HEK293 (cell line): ENCODE results near the gene TCERG1L.

Source experiments
- CTCF ChIA-PET: fragments of 350-600 bp; formaldehyde crosslinking; extraction: SDS; loops from one replicate; lab custom pipeline; 2021; ENCODE audit warnings: antibody characterized with exemption; lab: Yijun Ruan, JAX
- POLR2A ChIA-PET: fragments of 300-600 bp; formaldehyde crosslinking; extraction: SDS; loops from one replicate; lab custom pipeline; 2020; ENCODE audit warnings: antibody characterized with exemption, inconsistent platforms; lab: Yijun Ruan, JAX
- H3K27ac ChIP-seq: fragments of 200-500 bp; sonication (Bioruptor generic); 2 replicates; pipeline ENCODE4 v1.5.1; 2014; ENCODE audit warnings: low read depth, low read length, control low read depth, inconsistent platforms; ENCODE audit errors: extremely low read depth
- H3K36me3 ChIP-seq, 2 experiments: fragments of 200-500 bp in 1 of 2; sonication (Bioruptor generic) in 1 of 2; 1 replicate in 1 of 2; 2 replicates in 1 of 2; pipeline ENCODE4 v1.5.1; 2014 to 2017; ENCODE audit warnings: inconsistent platforms in 2 of 2, low read length in 2 of 2; ENCODE audit not compliant: control insufficient read depth in 2 of 2, insufficient read depth in 1 of 2
- H3K4me1 ChIP-seq: fragments of 200-500 bp; sonication (Bioruptor generic); 2 replicates; pipeline ENCODE4 v1.5.1; 2014; ENCODE audit warnings: mild to moderate bottlenecking, low read length, inconsistent platforms; ENCODE audit not compliant: control insufficient read depth, insufficient read depth
- H3K4me3 ChIP-seq: 2 replicates; pipeline ENCODE4 v1.5.1; 2011; ENCODE audit warnings: low read depth, mild to moderate bottlenecking, control low read depth, low read length, moderate library complexity
- H3K9me3 ChIP-seq: fragments of 200-500 bp; sonication (Bioruptor generic); 2 replicates; pipeline ENCODE4 v1.5.1; 2014; ENCODE audit warnings: low read depth, low read length, inconsistent platforms; ENCODE audit not compliant: control insufficient read depth, insufficient read depth
- GLI4 ChIP-seq: fragments of 450-650 bp; formaldehyde crosslinking; IDR thresholded peaks from 2 replicates; pipeline ENCODE4 v1.5.1; 2016; ENCODE audit warnings: missing biosample characterization, missing genetic modification characterization
- KLF16 ChIP-seq: fragments of 450-650 bp; formaldehyde crosslinking; IDR thresholded peaks from 2 replicates; pipeline ENCODE4 v1.5.1; 2017; ENCODE audit warnings: missing biosample characterization, missing genetic modification characterization
- SETDB1 ChIP-seq: IDR thresholded peaks from one replicate; pipeline ENCODE4 v1.6.1; 2017; ENCODE audit warnings: mild to moderate bottlenecking, low read length, moderate library complexity, mixed read lengths; ENCODE audit not compliant: insufficient read length
- SP2 ChIP-seq: fragments of 450-650 bp; formaldehyde crosslinking; IDR thresholded peaks from 2 replicates; pipeline ENCODE4 v1.5.1; 2016; ENCODE audit warnings: missing biosample characterization, missing genetic modification characterization
- TRIM28 ChIP-seq: IDR thresholded peaks from 2 replicates; pipeline ENCODE4 v1.6.1; 2011; ENCODE audit warnings: low read length, control low read depth, borderline replicate concordance
- YY1 ChIP-seq: fragments of 450-650 bp; formaldehyde crosslinking; IDR thresholded peaks from 2 replicates; pipeline ENCODE4 v1.5.1; 2018; ENCODE audit warnings: missing biosample characterization, missing genetic modification characterization
- ZBTB21 ChIP-seq: fragments of 450-650 bp; formaldehyde crosslinking; IDR thresholded peaks from 2 replicates; pipeline ENCODE4 v1.5.1; 2017; ENCODE audit warnings: missing biosample characterization, missing genetic modification characterization
- ZBTB7A ChIP-seq: fragments of 450-650 bp; formaldehyde crosslinking; IDR thresholded peaks from 2 replicates; pipeline ENCODE4 v1.5.1; 2016; ENCODE audit warnings: low read depth, missing biosample characterization, missing genetic modification characterization
- ZEB2 ChIP-seq: fragments of 450-650 bp; formaldehyde crosslinking; IDR thresholded peaks from 2 replicates; pipeline ENCODE4 v1.5.1; 2016; ENCODE audit warnings: missing biosample characterization, missing genetic modification characterization
- ZFP69B ChIP-seq: fragments of 450-650 bp; formaldehyde crosslinking; IDR thresholded peaks from 2 replicates; pipeline ENCODE4 v1.5.1; 2016; ENCODE audit warnings: missing biosample characterization, missing genetic modification characterization
- ZNF112 ChIP-seq: fragments of 450-650 bp; formaldehyde crosslinking; IDR thresholded peaks from 2 replicates; pipeline ENCODE4 v1.5.0; 2017; ENCODE audit warnings: missing biosample characterization, missing genetic modification characterization
- ZNF146 ChIP-seq: fragments of 450-650 bp; formaldehyde crosslinking; IDR thresholded peaks from 2 replicates; pipeline ENCODE4 v1.5.1; 2016; ENCODE audit warnings: missing biosample characterization, missing genetic modification characterization
- ZNF302 ChIP-seq: fragments of 450-650 bp; formaldehyde crosslinking; IDR thresholded peaks from 2 replicates; pipeline ENCODE4 v1.5.1; 2016; ENCODE audit warnings: missing biosample characterization, missing genetic modification characterization, low read depth
- ZNF610 ChIP-seq: fragments of 450-650 bp; formaldehyde crosslinking; IDR thresholded peaks from 2 replicates; pipeline ENCODE4 v1.5.1; 2016; ENCODE audit warnings: missing biosample characterization, missing genetic modification characterization, borderline replicate concordance
- ZNF626 ChIP-seq: fragments of 450-650 bp; sonication (Bioruptor Pico); formaldehyde crosslinking; IDR thresholded peaks from 2 replicates; pipeline ENCODE4 v1.5.1; 2018; ENCODE audit warnings: missing biosample characterization, missing genetic modification characterization, inconsistent platforms
- ZNF658 ChIP-seq: fragments of 450-650 bp; formaldehyde crosslinking; IDR thresholded peaks from 2 replicates; pipeline ENCODE4; 2016; ENCODE audit warnings: missing biosample characterization, missing genetic modification characterization
- ZNF776 ChIP-seq: fragments of 450-650 bp; formaldehyde crosslinking; IDR thresholded peaks from 2 replicates; pipeline ENCODE4 v1.5.0; 2017; ENCODE audit warnings: missing biosample characterization, missing genetic modification characterization, borderline replicate concordance
- ZNF791 ChIP-seq: fragments of 450-650 bp; formaldehyde crosslinking; IDR thresholded peaks from 2 replicates; pipeline ENCODE4 v1.5.1; 2016; ENCODE audit warnings: missing biosample characterization, missing genetic modification characterization
- ZSCAN30 ChIP-seq: fragments of 450-650 bp; IDR thresholded peaks from 2 replicates; pipeline ENCODE4 v1.5.1; 2018; ENCODE audit warnings: missing biosample characterization, mild to moderate bottlenecking, missing genetic modification characterization, moderate library complexity
- TF ChIP-seq, protein P1 (sequence below): fragments of 450-650 bp; formaldehyde crosslinking; IDR thresholded peaks from 2 replicates; pipeline ENCODE4 v1.5.1; 2016; ENCODE audit warnings: missing biosample characterization, missing genetic modification characterization, borderline replicate concordance
- TF ChIP-seq, protein P2 (sequence below): fragments of 450-650 bp; formaldehyde crosslinking; IDR thresholded peaks from 2 replicates; pipeline ENCODE4 v1.5.1; 2016; ENCODE audit warnings: missing biosample characterization, missing genetic modification characterization
- TF ChIP-seq, protein P3 (sequence below): fragments of 450-650 bp; formaldehyde crosslinking; optimal IDR thresholded peaks from 2 replicates; pipeline ENCODE3; 2016; ENCODE audit warnings: missing biosample characterization, mild to moderate bottlenecking, missing genetic modification characterization
- TF ChIP-seq, protein P4 (sequence below): fragments of 450-650 bp; formaldehyde crosslinking; IDR thresholded peaks from 2 replicates; pipeline ENCODE4 v1.5.1; 2016; ENCODE audit warnings: missing biosample characterization, missing genetic modification characterization
- TF ChIP-seq, protein P5 (sequence below): fragments of 450-650 bp; IDR thresholded peaks from 2 replicates; pipeline ENCODE4 v1.5.1; 2018; ENCODE audit warnings: missing biosample characterization, missing genetic modification characterization

The TCERG1L gene

DNA sequence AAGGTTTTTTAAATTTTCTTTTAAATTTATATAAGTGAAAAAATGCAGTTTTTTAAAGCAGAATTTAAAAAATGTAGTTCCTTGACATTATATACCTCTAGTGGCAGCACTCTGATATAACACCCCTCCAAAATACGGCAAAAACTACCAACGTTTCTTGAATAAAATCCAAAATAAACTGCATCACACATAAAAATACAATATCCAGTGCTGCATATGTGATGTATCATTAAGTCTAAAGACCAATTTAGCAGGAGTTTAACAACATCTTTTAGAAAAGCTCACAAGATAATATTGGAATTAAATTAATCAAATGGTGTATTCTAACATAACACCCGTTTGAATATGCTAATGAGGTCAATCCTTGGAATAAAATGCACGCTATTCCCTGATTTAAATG is 1.4 kb downstream of the TCERG1L start:
- ChIA-PET POLR2A (no interaction called here), CTCF (no interaction called here)
- no peak overlapping the region for H3K4me3 ChIP-seq

DNA sequence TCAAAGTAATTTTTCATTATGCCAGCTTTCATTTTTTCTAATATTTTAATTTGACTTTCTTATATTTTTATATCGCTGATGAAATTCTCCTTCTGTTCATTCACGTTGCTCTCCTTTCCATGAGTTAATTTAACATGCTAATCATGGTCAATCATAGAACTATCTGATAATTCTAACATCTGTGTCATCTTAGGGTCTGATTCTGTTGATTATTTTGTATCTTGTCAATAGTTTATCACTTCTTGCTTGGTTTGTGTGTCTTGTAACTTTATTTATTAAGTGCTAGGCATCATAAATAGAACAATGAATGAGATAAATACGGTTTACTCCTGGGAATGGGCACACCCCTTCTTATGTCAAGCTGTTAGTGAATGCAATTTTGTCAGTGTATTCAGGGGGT is 11.0 kb downstream of the TCERG1L start:
- ChIA-PET POLR2A (no interaction called here), CTCF (no interaction called here)
- no peak overlapping the region for H3K4me3 ChIP-seq
- TF ChIP-seq ZNF112 (tag by site-specific recombination): no peak
- no peak for TF ChIP-seq ZNF791 (tag by site-specific recombination)
- peak; percentile 69; the same call in 1 of the 2 replicates for TF ChIP-seq TRIM28
- TF ChIP-seq, protein P1, sequence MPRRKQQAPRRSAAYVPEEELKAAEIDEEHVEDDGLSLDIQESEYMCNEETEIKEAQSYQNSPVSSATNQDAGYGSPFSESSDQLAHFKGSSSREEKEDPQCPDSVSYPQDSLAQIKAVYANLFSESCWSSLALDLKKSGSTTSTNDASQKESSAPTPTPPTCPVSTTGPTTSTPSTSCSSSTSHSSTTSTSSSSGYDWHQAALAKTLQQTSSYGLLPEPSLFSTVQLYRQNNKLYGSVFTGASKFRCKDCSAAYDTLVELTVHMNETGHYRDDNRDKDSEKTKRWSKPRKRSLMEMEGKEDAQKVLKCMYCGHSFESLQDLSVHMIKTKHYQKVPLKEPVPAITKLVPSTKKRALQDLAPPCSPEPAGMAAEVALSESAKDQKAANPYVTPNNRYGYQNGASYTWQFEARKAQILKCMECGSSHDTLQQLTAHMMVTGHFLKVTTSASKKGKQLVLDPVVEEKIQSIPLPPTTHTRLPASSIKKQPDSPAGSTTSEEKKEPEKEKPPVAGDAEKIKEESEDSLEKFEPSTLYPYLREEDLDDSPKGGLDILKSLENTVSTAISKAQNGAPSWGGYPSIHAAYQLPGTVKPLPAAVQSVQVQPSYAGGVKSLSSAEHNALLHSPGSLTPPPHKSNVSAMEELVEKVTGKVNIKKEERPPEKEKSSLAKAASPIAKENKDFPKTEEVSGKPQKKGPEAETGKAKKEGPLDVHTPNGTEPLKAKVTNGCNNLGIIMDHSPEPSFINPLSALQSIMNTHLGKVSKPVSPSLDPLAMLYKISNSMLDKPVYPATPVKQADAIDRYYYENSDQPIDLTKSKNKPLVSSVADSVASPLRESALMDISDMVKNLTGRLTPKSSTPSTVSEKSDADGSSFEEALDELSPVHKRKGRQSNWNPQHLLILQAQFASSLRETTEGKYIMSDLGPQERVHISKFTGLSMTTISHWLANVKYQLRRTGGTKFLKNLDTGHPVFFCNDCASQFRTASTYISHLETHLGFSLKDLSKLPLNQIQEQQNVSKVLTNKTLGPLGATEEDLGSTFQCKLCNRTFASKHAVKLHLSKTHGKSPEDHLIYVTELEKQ: no peak
- TF ChIP-seq SETDB1: peak; percentile 95
- TF ChIP-seq ZNF302 (tag by site-specific recombination): no peak
- TF ChIP-seq KLF16 (tag by site-specific recombination): no peak
- H3K4me1 ChIP-seq: no peaks in the 10 kb centered on the region
- H3K27ac ChIP-seq: no peak overlapping the region
- no peaks in the 10 kb centered on the region for H3K36me3 ChIP-seq
- no peaks in the 10 kb centered on the region; the same call in 1 of the 2 replicates for H3K9me3 ChIP-seq

More for the DNA sequence above, 1.4 kb downstream of the TCERG1L start:
- H3K36me3 ChIP-seq: no peaks in the 10 kb centered on the region
- no peak for TF ChIP-seq ZNF610 (tag by site-specific recombination)
- TF ChIP-seq ZFP69B: no peak
- TF ChIP-seq, protein P2, sequence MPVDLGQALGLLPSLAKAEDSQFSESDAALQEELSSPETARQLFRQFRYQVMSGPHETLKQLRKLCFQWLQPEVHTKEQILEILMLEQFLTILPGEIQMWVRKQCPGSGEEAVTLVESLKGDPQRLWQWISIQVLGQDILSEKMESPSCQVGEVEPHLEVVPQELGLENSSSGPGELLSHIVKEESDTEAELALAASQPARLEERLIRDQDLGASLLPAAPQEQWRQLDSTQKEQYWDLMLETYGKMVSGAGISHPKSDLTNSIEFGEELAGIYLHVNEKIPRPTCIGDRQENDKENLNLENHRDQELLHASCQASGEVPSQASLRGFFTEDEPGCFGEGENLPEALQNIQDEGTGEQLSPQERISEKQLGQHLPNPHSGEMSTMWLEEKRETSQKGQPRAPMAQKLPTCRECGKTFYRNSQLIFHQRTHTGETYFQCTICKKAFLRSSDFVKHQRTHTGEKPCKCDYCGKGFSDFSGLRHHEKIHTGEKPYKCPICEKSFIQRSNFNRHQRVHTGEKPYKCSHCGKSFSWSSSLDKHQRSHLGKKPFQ (tag by site-specific recombination): no peak
- TF ChIP-seq ZEB2: no peak
- no peak for TF ChIP-seq ZBTB21
- no peak for TF ChIP-seq ZNF658 (tag by site-specific recombination)
- TF ChIP-seq ZSCAN30 (tag by site-specific recombination): no peak
- no peak for TF ChIP-seq ZNF146
- TF ChIP-seq SP2 (tag by site-specific recombination): no peak
- TF ChIP-seq, protein P3, sequence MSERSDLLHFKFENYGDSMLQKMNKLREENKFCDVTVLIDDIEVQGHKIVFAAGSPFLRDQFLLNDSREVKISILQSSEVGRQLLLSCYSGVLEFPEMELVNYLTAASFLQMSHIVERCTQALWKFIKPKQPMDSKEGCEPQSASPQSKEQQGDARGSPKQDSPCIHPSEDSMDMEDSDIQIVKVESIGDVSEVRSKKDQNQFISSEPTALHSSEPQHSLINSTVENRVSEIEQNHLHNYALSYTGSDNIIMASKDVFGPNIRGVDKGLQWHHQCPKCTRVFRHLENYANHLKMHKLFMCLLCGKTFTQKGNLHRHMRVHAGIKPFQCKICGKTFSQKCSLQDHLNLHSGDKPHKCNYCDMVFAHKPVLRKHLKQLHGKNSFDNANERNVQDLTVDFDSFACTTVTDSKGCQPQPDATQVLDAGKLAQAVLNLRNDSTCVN: no peak
- TF ChIP-seq ZNF776 (tag by site-specific recombination): no peak
- H3K9me3 ChIP-seq: no peaks in the 10 kb centered on the region
- no peaks in the 10 kb centered on the region for H3K4me1 ChIP-seq
- H3K27ac ChIP-seq: no peak overlapping the region

DNA sequence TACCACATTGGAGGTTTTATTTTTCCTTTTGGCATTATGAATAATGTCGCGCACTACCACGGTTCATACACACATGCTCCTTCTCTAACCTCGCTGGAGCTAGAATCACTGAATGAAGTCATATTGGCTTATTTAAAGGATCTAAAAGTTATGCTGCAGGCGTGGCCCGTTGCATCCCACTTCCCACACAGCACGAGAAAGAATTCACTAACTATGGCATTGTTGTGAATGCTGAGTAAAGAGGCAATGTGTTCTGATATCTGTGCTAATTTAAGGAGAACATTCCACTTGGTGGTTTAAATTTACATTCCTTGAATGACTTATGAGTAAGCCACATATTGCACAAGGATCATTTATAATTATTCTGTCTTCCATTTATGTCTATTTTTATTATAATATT is 20.7 kb downstream of the TCERG1L start:
- H3K27ac ChIP-seq: no peak overlapping the region
- CTCF ChIA-PET: no interaction called here
- no peaks in the 10 kb centered on the region for H3K9me3 ChIP-seq
- POLR2A ChIA-PET: no interaction called here
- H3K4me3 ChIP-seq: no peak overlapping the region
- no peaks in the 10 kb centered on the region for H3K36me3 ChIP-seq
- H3K4me1 ChIP-seq: no peaks in the 10 kb centered on the region
- TF ChIP-seq SETDB1: no peak
- TF ChIP-seq ZNF626: no peak
- TF ChIP-seq, protein P4, sequence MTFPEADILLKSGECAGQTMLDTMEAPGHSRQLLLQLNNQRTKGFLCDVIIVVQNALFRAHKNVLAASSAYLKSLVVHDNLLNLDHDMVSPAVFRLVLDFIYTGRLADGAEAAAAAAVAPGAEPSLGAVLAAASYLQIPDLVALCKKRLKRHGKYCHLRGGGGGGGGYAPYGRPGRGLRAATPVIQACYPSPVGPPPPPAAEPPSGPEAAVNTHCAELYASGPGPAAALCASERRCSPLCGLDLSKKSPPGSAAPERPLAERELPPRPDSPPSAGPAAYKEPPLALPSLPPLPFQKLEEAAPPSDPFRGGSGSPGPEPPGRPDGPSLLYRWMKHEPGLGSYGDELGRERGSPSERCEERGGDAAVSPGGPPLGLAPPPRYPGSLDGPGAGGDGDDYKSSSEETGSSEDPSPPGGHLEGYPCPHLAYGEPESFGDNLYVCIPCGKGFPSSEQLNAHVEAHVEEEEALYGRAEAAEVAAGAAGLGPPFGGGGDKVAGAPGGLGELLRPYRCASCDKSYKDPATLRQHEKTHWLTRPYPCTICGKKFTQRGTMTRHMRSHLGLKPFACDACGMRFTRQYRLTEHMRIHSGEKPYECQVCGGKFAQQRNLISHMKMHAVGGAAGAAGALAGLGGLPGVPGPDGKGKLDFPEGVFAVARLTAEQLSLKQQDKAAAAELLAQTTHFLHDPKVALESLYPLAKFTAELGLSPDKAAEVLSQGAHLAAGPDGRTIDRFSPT (tag by site-specific recombination): no peak
- no peak for TF ChIP-seq ZBTB7A (tag by site-specific recombination)
- no peak for TF ChIP-seq YY1 (tag by site-specific recombination)
- TF ChIP-seq, protein P5, sequence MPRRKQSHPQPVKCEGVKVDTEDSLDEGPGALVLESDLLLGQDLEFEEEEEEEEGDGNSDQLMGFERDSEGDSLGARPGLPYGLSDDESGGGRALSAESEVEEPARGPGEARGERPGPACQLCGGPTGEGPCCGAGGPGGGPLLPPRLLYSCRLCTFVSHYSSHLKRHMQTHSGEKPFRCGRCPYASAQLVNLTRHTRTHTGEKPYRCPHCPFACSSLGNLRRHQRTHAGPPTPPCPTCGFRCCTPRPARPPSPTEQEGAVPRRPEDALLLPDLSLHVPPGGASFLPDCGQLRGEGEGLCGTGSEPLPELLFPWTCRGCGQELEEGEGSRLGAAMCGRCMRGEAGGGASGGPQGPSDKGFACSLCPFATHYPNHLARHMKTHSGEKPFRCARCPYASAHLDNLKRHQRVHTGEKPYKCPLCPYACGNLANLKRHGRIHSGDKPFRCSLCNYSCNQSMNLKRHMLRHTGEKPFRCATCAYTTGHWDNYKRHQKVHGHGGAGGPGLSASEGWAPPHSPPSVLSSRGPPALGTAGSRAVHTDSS: no peak
- TF ChIP-seq GLI4 (tag by site-specific recombination): no peak
